H1 (cell line): Measurements from ENCODE around the gene GSG1L. TPM values are rescaled to one million over a fixed set of nuclear protein-coding genes. Genes with fewer than 3 reads are reported as not detected.
A peak's percentile ranks its signal among the peaks of the same experiment; 100 is the strongest.

Experiments
- CTCF ChIA-PET: fragments of 300-600 bp; sonication (Branson Sonifier 250); formaldehyde crosslinking; loops from one replicate; lab custom pipeline; 2021; ENCODE audit not compliant: partially characterized antibody; lab: Charles Lee
- POLR2A ChIA-PET: fragments of 300-600 bp; sonication (Branson Sonifier 250); formaldehyde crosslinking; loops from one replicate; lab custom pipeline; 2021; ENCODE audit warnings: inconsistent platforms; ENCODE audit not compliant: partially characterized antibody; lab: Charles Lee
- DNase-seq, 2 experiments: peaks; one replicate each; pipeline versions ENCODE4 v3.0.0 to v3.0.0-alpha.2; 2010 to 2022; ENCODE audit warnings: low spot score in 2 of 2, low read depth in 1 of 2, mixed read lengths in 1 of 2
- FAIRE-seq: peaks from 2 replicates; lab custom pipeline; 2011; peaks lifted over from hg19 to GRCh38; lab: Jason Lieb, UNC
- H2AFZ ChIP-seq: 2 replicates; pipeline ENCODE4 v1.8.1; 2012; ENCODE audit warnings: low read length, inconsistent platforms
- H2AK5ac ChIP-seq: 2 replicates; pipeline ENCODE4 v1.6.1; 2013; ENCODE audit warnings: low read depth, low read length
- H2BK120ac ChIP-seq: replicated peaks from 2 replicates; pipeline ENCODE3; 2013; ENCODE audit warnings: low read depth, low read length, inconsistent platforms
- H2BK12ac ChIP-seq: 2 replicates; pipeline ENCODE4 v1.6.1; 2013; ENCODE audit warnings: low read depth, low read length
- H2BK15ac ChIP-seq: 2 replicates; pipeline ENCODE4 v1.6.1; 2013; ENCODE audit warnings: low read length
- H2BK20ac ChIP-seq: 2 replicates; pipeline ENCODE4 v1.6.1; 2013; ENCODE audit warnings: low read length
- H2BK5ac ChIP-seq: 2 replicates; pipeline ENCODE4 v1.6.1; 2013; ENCODE audit warnings: low read depth, low read length
- H3K14ac ChIP-seq: 2 replicates; pipeline ENCODE4 v1.6.1; 2013; ENCODE audit warnings: inconsistent platforms; ENCODE audit not compliant: insufficient read length
- H3K18ac ChIP-seq: 2 replicates; pipeline ENCODE4 v1.6.1; 2013; ENCODE audit warnings: low read length; ENCODE audit errors: extremely low read depth
- H3K23ac ChIP-seq: 2 replicates; pipeline ENCODE4 v1.6.1; 2013; ENCODE audit warnings: inconsistent platforms; ENCODE audit not compliant: insufficient read length
- H3K23me2 ChIP-seq: 2 replicates; pipeline ENCODE4 v1.6.1; 2013; ENCODE audit warnings: low read depth, low read length
- H3K27ac ChIP-seq: 2 replicates; pipeline ENCODE4 v1.6.1; 2011; ENCODE audit warnings: low read depth, low read length, inconsistent platforms
- H3K27me3 ChIP-seq, 4 experiments: replicated peaks in 1 of 4; 1 replicate in 1 of 4; 2 replicates in 3 of 4; pipeline versions ENCODE4 v1.6.1 to v1.8.1; 2011 to 2013; ENCODE audit warnings: low read length in 3 of 4, mild to moderate bottlenecking in 3 of 4, inconsistent platforms in 2 of 4, mixed read lengths in 2 of 4, moderate library complexity in 1 of 4; ENCODE audit not compliant: control insufficient read depth in 3 of 4, insufficient read depth in 3 of 4; ENCODE audit errors: extremely low read depth in 1 of 4
- H3K36me3 ChIP-seq, 4 experiments: 2 replicates each; pipeline versions ENCODE4 v1.6.1 to v1.8.1; 2011 to 2013; ENCODE audit warnings: mild to moderate bottlenecking in 4 of 4, low read length in 3 of 4, moderate library complexity in 2 of 4, control low read depth in 1 of 4, inconsistent platforms in 1 of 4; ENCODE audit not compliant: insufficient read depth in 4 of 4, control insufficient read depth in 2 of 4
- H3K4ac ChIP-seq: replicated peaks from 2 replicates; pipeline ENCODE3; 2013; ENCODE audit warnings: low read length, low read depth, mixed read lengths, inconsistent platforms; ENCODE audit not compliant: insufficient read length
- H3K4me1 ChIP-seq, 4 experiments: replicated peaks in 1 of 4; 1 replicate in 1 of 4; 2 replicates in 3 of 4; pipeline versions ENCODE4 v1.6.1 to v1.8.1; 2011 to 2013; ENCODE audit warnings: low read length in 3 of 4, inconsistent platforms in 2 of 4, mixed read lengths in 1 of 4; ENCODE audit not compliant: insufficient read depth in 4 of 4, control insufficient read depth in 3 of 4
- H3K4me2 ChIP-seq, 2 experiments: 2 replicates each; pipeline versions ENCODE4 v1.6.1 to v1.8.1; 2011 to 2013; ENCODE audit warnings: low read depth in 2 of 2, low read length in 2 of 2, control low read depth in 1 of 2, inconsistent platforms in 1 of 2, mild to moderate bottlenecking in 1 of 2; ENCODE audit not compliant: insufficient read depth in 1 of 2
- H3K4me3 ChIP-seq, 4 experiments: fragments of 200-600, 300-600 bp in 1 of 4; sonication (generic), shearing (Covaris generic), sonication (Bioruptor Twin) in 1 of 4; 2 replicates each; pipeline versions ENCODE4 v1.5.1 to v1.8.1; 2011 to 2016; ENCODE audit warnings: low read length in 4 of 4, low read depth in 3 of 4, control low read depth in 2 of 4, inconsistent platforms in 2 of 4, mild to moderate bottlenecking in 2 of 4, mixed read lengths in 1 of 4, moderate library complexity in 1 of 4; ENCODE audit not compliant: insufficient read depth in 2 of 4; ENCODE audit errors: extremely low read depth in 1 of 4
- H3K56ac ChIP-seq: replicated peaks from 2 replicates; pipeline ENCODE3; 2013; ENCODE audit warnings: low read depth, mild to moderate bottlenecking, mixed read lengths, low read length, inconsistent platforms; ENCODE audit not compliant: insufficient read length
- H3K79me1 ChIP-seq: 2 replicates; pipeline ENCODE4 v1.6.1; 2013; ENCODE audit warnings: low read depth, low read length, control low read depth
- H3K79me2 ChIP-seq, 2 experiments: 2 replicates each; pipeline versions ENCODE4 v1.6.1 to v1.8.1; 2012 to 2013; ENCODE audit warnings: low read length in 2 of 2, mild to moderate bottlenecking in 2 of 2, inconsistent platforms in 1 of 2; ENCODE audit not compliant: insufficient read depth in 2 of 2, control insufficient read depth in 1 of 2
- H3K9ac ChIP-seq, 4 experiments: replicated peaks in 1 of 4; 1 replicate in 1 of 4; 2 replicates in 3 of 4; pipeline versions ENCODE4 v1.6.1 to v1.8.1; 2011 to 2013; ENCODE audit warnings: low read depth in 3 of 4, low read length in 3 of 4, control low read depth in 2 of 4, mild to moderate bottlenecking in 2 of 4, moderate library complexity in 2 of 4, inconsistent platforms in 1 of 4; ENCODE audit errors: extremely low read depth in 1 of 4
- H3K9me3 ChIP-seq, 2 experiments: 2 replicates each; pipeline versions ENCODE4 v1.6.1 to v1.8.1; 2012 to 2013; ENCODE audit warnings: mild to moderate bottlenecking in 2 of 2, moderate library complexity in 2 of 2, control low read depth in 1 of 2, inconsistent platforms in 1 of 2, low read depth in 1 of 2, low read length in 1 of 2, mixed read lengths in 1 of 2; ENCODE audit not compliant: insufficient read depth in 2 of 2
- H4K20me1 ChIP-seq, 2 experiments: replicated peaks in 1 of 2; 2 replicates each; pipeline versions ENCODE3 to v1.8.1; 2011 to 2013; ENCODE audit warnings: inconsistent platforms in 2 of 2, low read length in 2 of 2, mild to moderate bottlenecking in 1 of 2; ENCODE audit not compliant: insufficient read depth in 2 of 2, control insufficient read depth in 1 of 2
- H4K5ac ChIP-seq: 2 replicates; pipeline ENCODE4 v1.6.1; 2013; ENCODE audit warnings: low read length, low read depth, mixed read lengths, inconsistent platforms; ENCODE audit not compliant: insufficient read length
- H4K8ac ChIP-seq: 2 replicates; pipeline ENCODE4 v1.8.0; 2013; ENCODE audit warnings: mild to moderate bottlenecking, moderate library complexity, low read length, inconsistent platforms; ENCODE audit not compliant: insufficient read depth; ENCODE audit errors: extremely low read depth
- H4K91ac ChIP-seq: replicated peaks from 2 replicates; pipeline ENCODE3; 2013; ENCODE audit warnings: low read length, mixed read lengths, inconsistent platforms; ENCODE audit not compliant: insufficient read length
- CHD1 ChIP-seq: IDR thresholded peaks from 2 replicates; pipeline ENCODE4 v1.6.1; 2012; ENCODE audit warnings: low read depth, low read length, improper control_type of control experiment
- RBBP5 ChIP-seq: IDR thresholded peaks from 2 replicates; pipeline ENCODE4 v1.7.1; 2012; ENCODE audit warnings: low read depth, mild to moderate bottlenecking, inconsistent platforms, low read length, moderate library complexity, borderline replicate concordance
- SIX5 ChIP-seq: IDR thresholded peaks from 2 replicates; pipeline ENCODE4 v1.6.1; 2011; ENCODE audit warnings: mild to moderate bottlenecking, low read depth, low read length
- TAF7 ChIP-seq: optimal IDR thresholded peaks from 2 replicates; pipeline ENCODE3; 2011; ENCODE audit warnings: low read depth, mild to moderate bottlenecking, inconsistent platforms, low read length, moderate library complexity, borderline replicate concordance
- WGBS, 2 experiments: shearing (Covaris generic) in 1 of 2; methylation state at CpG; one replicate each; pipeline versions ENCODE4 v1.1.6 to v1.1.7; 2013 to 2015; ENCODE audit warnings: low lambda C conversion rate in 2 of 2, mixed read lengths in 2 of 2, inconsistent platforms in 1 of 2, low coverage in 1 of 2, missing lambda C conversion rate in 1 of 2; ENCODE audit not compliant: insufficient replicate concordance in 2 of 2, insufficient coverage in 1 of 2, insufficient read length in 1 of 2; ENCODE audit errors: extremely low coverage in 1 of 2, missing lambda C conversion rate in 1 of 2; 5-methylcytosine and 5-hydroxymethylcytosine counted together
- polyA plus RNA-seq, 7 experiments: library from polyadenylated mRNA; depleted of rRNA in 3 of 7; stranded (reverse) in 5 of 7; unstranded in 2 of 7; fragments of >200 nt in 5 of 7; fragments of 200-250 nt in 2 of 7; gene quantifications; 1 replicate in 5 of 7; 2 replicates in 1 of 7; 4 replicates in 1 of 7; pipeline versions ENCODE4 v1.2.1 to v1.2.3, GENCODE V29; 2011 to 2013; ENCODE audit warnings: missing spikeins in 2 of 7, mixed read lengths in 2 of 7
- total RNA-seq: library from RNA; stranded (reverse); fragmentation: NEBNext Ultra II Directional; extraction: Animal tissue kit (Norgen Biotek cat#: 25700); gene quantifications from 2 replicates; pipeline ENCODE4 v1.2.1, GENCODE V29; 2021

Gene GSG1L
- total and polyA plus RNA-seq, 2 of the 8 experiments (the other 6 are each of a cell fraction or from before 2014, with no cell fraction given): 0.71 to 1.1 TPM

DNA sequence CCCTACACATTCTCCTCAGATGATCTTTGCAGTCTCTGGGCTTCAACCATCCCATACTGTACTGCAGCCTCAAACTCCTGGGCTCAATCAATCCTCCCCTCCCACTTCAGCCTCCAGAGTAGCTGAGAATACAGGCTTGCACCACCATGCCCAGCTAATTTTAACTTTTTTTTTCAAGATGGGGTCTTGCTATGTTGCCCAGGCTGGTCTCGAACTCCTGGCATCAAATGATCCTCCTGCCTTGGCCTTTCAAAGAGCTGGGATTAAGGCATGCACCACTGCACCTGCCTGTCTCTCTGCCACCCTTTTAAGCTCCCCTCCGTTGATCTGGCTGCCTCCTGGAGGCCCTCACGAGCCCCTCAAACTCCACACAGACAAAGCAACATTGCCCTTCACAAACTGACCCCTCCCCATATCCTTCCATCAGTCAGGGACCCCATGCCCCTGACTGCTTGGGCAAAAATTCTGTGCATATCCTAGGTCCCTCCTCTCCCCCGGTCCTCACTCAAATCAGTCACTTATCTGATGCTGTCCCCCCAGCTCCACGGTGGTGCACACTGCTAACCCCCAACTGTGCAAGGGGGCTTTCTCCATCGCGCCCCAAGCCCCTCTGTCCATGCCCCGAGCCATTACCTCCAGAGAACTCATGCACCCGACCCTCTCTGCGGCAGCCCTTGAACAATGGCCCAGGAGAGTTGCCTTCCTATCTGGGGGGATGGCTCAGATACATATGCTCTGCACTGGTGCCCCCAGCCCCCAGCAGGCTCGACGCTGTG, 260.7 kb downstream of the GSG1L start:
- Histone ChIP-seq H3K4me1 (peaks cover 0 to 4% (median 1%) of the 10 kb centered on the region in 4 experiments; a peak in 5 of 7 replicates), H2BK12ac (no peak overlapping the region), H4K5ac (no peak overlapping the region), H2BK15ac (peak overlapping the region; percentile 10; the same call in 1 of the 2 replicates), H2AFZ (no peak overlapping the region), H3K79me1 (no peaks in the 10 kb centered on the region), H3K79me2 (no peaks in the 10 kb centered on the region), H3K27ac (no peak overlapping the region), H4K20me1 (no peaks in the 10 kb centered on the region), H2AK5ac (no peak overlapping the region), H2BK120ac (no peak overlapping the region), H3K4ac (no peak overlapping the region), H3K56ac (no peak overlapping the region), H2BK5ac (no peak overlapping the region), H2BK20ac (no peak overlapping the region), H4K8ac (no peak overlapping the region), H3K9ac (no peak overlapping the region), H3K4me2 (no peak overlapping the region), H3K23ac (no peak overlapping the region), H3K4me3 (no peak overlapping the region), H3K9me3 (no peaks in the 10 kb centered on the region), H3K23me2 (peaks cover 6% of the 10 kb centered on the region), H3K36me3 (no peaks in the 10 kb centered on the region), H3K18ac (no peak overlapping the region), H3K14ac (no peak overlapping the region), H3K27me3 (no peaks in the 10 kb centered on the region; a peak in 1 of 7 replicates), H4K91ac (no peak overlapping the region)
- 84% methylated on average over 9 of the region's 12 CpGs; no CpG with 5 or more reads in 1 of the 2 experiments for WGBS, 2 experiments
- no peak for FAIRE-seq
- ChIA-PET CTCF (interaction anchor here (1.2 to 3.0 kb wide), 5 partner anchors 9 to 72 kb away, joined by 3 to 11 read pairs (median 3); no protein-coding TSS in a partner anchor), POLR2A (no interaction called here)
- no peak for DNase-seq
- TF ChIP-seq TAF7: no peak
- no peak for TF ChIP-seq CHD1
- TF ChIP-seq SIX5: no peak
- no peak for TF ChIP-seq RBBP5
